C4-2B (cell line): ENCODE results near the gene TCHP.

ENCODE experiments used
- H3K27ac ChIP-seq: fragments of 450-650 bp; 2 replicates; pipeline ENCODE4 v1.5.1; 2017
- CTCF ChIP-seq: fragments of 450-650 bp; conservative IDR thresholded peaks from 2 replicates; pipeline ENCODE4 v1.5.1; 2017; ENCODE audit warnings: mild to moderate bottlenecking
- ZFX ChIP-seq: fragments of 450-650 bp; IDR thresholded peaks from 2 replicates; pipeline ENCODE4 v1.6.1; 2017

The TCHP gene

GRCh38 chr12:109961201-109961600 is 61.1 kb downstream of the TCHP start:
- no peak for TF ChIP-seq ZFX
- no peak for TF ChIP-seq CTCF

GRCh38 chr12:109961612-109962011 is 61.5 kb downstream of the TCHP start:
- peak overlapping the region; percentile 100 for H3K27ac ChIP-seq
- no peak for TF ChIP-seq CTCF
- TF ChIP-seq ZFX: no peak

More at GRCh38 chr12:109961201-109961600, 61.1 kb downstream of the TCHP start:
- H3K27ac ChIP-seq: peak overlapping the region; percentile 100

- TF ChIP-seq CTCF (no peak), ZFX (no peak)
- H3K27ac ChIP-seq: peak overlapping the region; percentile 100
These were observed 62.3 kb downstream of the TCHP start for GRCh38 chr12:109962398-109962797.

DNA sequence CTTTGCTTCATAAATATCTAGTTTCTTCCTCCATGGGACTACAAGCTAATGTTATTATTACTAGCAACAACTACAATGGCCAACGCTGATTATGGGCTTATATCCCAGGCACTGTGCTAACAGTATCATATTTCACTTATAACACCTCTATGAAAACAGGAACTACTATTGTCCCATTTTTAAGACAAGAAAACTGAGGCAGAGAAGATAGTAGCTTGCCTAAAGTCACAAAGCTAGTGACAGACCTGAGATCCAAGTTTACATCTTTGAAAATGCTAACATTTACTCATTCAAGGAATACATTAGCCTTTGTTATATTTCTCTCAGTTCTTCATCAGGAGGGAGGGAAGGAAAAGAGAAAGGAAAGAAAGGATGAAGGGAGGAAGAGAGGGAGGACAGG is 63.3 kb downstream of the TCHP start:
- peak overlapping the region; percentile 100 for H3K27ac ChIP-seq
- TF ChIP-seq ZFX (no peak), CTCF (no peak)

- H3K27ac ChIP-seq: peak overlapping the region; percentile 100
- TF ChIP-seq CTCF: no peak
- TF ChIP-seq ZFX: no peak
These were observed 63.8 kb downstream of the TCHP start for GRCh38 chr12:109963743-109964429.

DNA sequence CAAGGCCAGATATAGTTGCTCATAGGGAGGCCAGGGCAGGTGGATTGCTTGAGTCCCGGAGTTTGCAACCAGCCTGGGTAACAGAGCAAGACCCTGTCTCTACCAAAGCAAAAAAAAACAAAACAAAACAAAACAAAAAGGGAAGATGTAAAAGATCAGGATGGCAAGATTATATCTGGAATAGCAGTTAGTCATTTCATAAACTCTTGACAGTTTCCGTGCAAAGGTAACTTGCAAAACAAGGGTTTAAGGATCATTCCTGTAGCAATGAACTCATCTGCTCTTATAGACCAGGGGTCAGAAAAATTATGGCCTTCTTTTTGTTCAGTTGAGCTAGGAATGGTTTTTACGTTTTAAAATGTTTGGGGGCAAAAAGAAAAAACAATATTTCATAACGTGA is 66.5 kb downstream of the TCHP start:
- no peak for TF ChIP-seq ZFX
- TF ChIP-seq CTCF: no peak
- H3K27ac ChIP-seq: peak overlapping the region; percentile 78

- H3K27ac ChIP-seq: peak overlapping the region; percentile 82
- TF ChIP-seq ZFX: no peak
- TF ChIP-seq CTCF: no peak
These were observed 67.4 kb downstream of the TCHP start for GRCh38 chr12:109967383-109968031.
